Pancreas (tissue), 10 donors: ENCODE measurements around the gene ALDH18A1. TPM values are rescaled to one million over a fixed set of nuclear protein-coding genes. Genes with fewer than 3 reads are reported as not detected.
"Not testable (repeated sequence)": the region's sequence is repeated elsewhere in the genome, so short reads cannot be mapped to it uniquely, and the experiment has no call there.

Experiments
- ATAC-seq, 4 donors: fragments of 200-7000 bp; cut with Tn5 transposase; one replicate each; pipeline versions ENCODE4 v1.8.0 to v1.9.1; 2020; ENCODE audit warnings: mild to moderate bottlenecking in 4 of 4, moderate library complexity in 4 of 4
- DNase-seq, 6 donors: peaks; one replicate each; pipeline ENCODE4 v3.0.0-alpha.2; 2020
- FAIRE-seq: peaks from 2 replicates; lab custom pipeline; 2012; peaks lifted over from hg19 to GRCh38; lab: Jason Lieb, UNC
- H3K27ac ChIP-seq, 4 donors: fragments of 200-600 bp; sonication (generic); 1 replicate in 3 of 4; 2 replicates in 1 of 4; pipeline versions ENCODE4 v1.5.0 to v1.8.0; 2020
- H3K27me3 ChIP-seq, 4 donors: fragments of 200-600 bp; one replicate each; pipeline ENCODE4 v1.8.0; 2021
- H3K36me3 ChIP-seq, 3 donors: fragments of 200-600 bp; sonication (generic) in 1 of 3; one replicate each; pipeline versions ENCODE4 v1.5.0 to v1.8.0; 2020 to 2021
- H3K4me1 ChIP-seq, 3 donors: fragments of 200-600 bp; one replicate each; pipeline ENCODE4 v1.8.0; 2021
- H3K4me3 ChIP-seq, 4 donors: fragments of 200-600 bp; sonication (generic) in 2 of 4; one replicate each; pipeline versions ENCODE4 v1.5.0 to v1.8.0; 2020 to 2021
- H3K9me3 ChIP-seq, 4 donors: fragments of 200-600 bp; one replicate each; pipeline ENCODE4 v1.8.0; 2021
- CTCF ChIP-seq, 4 donors: fragments of 200-600 bp; sonication (generic) in 3 of 4; IDR thresholded peaks; one replicate each; pipeline versions ENCODE4 v1.5.0 to v1.8.0; 2021; ENCODE audit warnings: antibody characterized with exemption in 4 of 4
- WGBS, 2 donors: extraction: QIAGEN DNeasy Blood & Tissue Kit; methylation state at CpG; one replicate each; pipeline ENCODE4 v1.1.7; 2013; 5-methylcytosine and 5-hydroxymethylcytosine counted together
- intact Hi-C, 3 donors: fragments of 100-400 bp; cut with DNase I; formaldehyde crosslinking; loops; one replicate each; pipeline versions ENCODE4 v1.11.1 to v1.14.2; 2022
- polyA plus RNA-seq, 2 donors: library from polyadenylated mRNA; stranded (reverse); fragments of 200-250 nt; gene quantifications; one replicate each; pipeline ENCODE4 v1.2.3, GENCODE V29; 2013
- total RNA-seq, 6 donors: library from RNA; stranded (reverse); fragmentation: NEBNext Ultra II Directional in 4 of 6; extraction: Animal tissue kit (Norgen Biotek cat#: 25700) in 4 of 6; gene quantifications; one replicate each; pipeline versions ENCODE4 v1.2.1 to v1.2.4, GENCODE V29; 2021 to 2023
- donor health status: healthy with polysubstance abuse.
- donor health status: DM: no; HTN: no; CAD: no; lungs with moderate emphysema.
- donor health status: DM: no; HTN: no; CAD: no.
- donor health status: control.
- donor health status: control.
- donor health status: Bipolar disorder and iron deficiency.
- donor health status: DM: yes; HTN: yes; CAD: no.
- donor health status: DM: no; HTN: no; CAD: no.
- donor health status: DM: no; HTN: no; CAD: no.
- donor health status: DM: yes; HTN: yes; CAD: no.

ALDH18A1 gene
- total and polyA plus RNA-seq, 8 donors = 22.0 to 68.4 (median 49.0) TPM

DNA sequence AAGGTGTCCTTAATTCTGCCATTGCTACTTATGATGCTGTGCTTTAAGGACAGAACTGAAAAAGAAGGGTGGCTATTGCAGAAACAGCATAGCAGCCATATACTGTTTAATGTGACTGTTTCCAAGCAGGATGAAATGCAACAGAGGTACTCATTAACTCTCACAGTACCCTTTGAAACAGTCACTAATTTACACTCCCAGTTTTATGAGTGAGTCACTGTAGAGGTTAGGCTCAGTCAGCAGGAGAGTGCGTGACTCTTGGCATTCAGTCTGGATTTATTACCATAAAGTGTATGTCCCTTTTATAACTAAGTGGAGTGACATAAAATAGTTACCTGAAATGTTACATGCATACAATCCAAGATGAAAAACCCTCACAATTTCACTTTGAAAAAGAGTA is 27.7 kb downstream of the ALDH18A1 start:
- DNase-seq (no peak), ATAC-seq (peak; percentile 44 to 69 (median 52)), FAIRE-seq (peak; percentile 56)
- TF ChIP-seq CTCF (IDR thresholded peaks at IDR 0.05) = no peak
- WGBS, 2 donors = 65 to 79% methylated on average over 1 of the region's 1 CpG
- intact Hi-C loops = no loop called here
- H3K27me3 ChIP-seq = no peaks in the 10 kb centered on the region
- no peaks in the 10 kb centered on the region for H3K9me3 ChIP-seq
- H3K4me3 ChIP-seq = no peak overlapping the region
- no peaks in the 10 kb centered on the region for H3K4me1 ChIP-seq
- peaks cover 6 to 69% (median 34%) of the 10 kb centered on the region in 3 donors for H3K36me3 ChIP-seq
- H3K27ac ChIP-seq = no peak overlapping the region

DNA sequence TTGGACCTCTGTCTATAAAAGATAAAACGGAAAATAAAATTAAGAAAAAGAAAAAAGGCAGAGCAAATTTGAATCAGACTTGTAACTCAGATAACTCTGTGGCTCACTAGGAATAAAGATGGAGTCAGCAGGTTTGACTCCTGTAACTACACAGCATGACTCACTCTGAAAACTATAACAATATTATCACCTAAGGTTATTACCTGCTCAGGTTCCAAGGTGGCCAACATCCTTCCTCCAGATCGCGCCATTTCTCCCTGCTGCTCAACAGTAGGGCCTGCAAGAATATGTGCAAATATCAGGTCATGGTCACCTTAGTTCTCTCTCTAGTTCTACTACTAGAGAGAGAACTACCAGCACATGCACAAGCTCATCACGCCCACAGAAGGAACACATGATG is 30.0 kb downstream of the ALDH18A1 start:
- H3K4me3 ChIP-seq = no peak overlapping the region
- no peak overlapping the region for H3K27ac ChIP-seq
- no peak for TF ChIP-seq CTCF (IDR thresholded peaks at IDR 0.05)
- intact Hi-C loops = no loop called here
- H3K4me1 ChIP-seq = no peaks in the 10 kb centered on the region
- peak in 1 of 4 donors; percentile 30 for ATAC-seq
- H3K36me3 ChIP-seq = peaks cover 0 to 58% (median 26%) of the 10 kb centered on the region in 3 donors
- WGBS, 2 donors = 89 to 96% methylated on average over 4 of the region's 4 CpGs
- FAIRE-seq = no peak
- H3K27me3 ChIP-seq = no peaks in the 10 kb centered on the region
- H3K9me3 ChIP-seq = no peaks in the 10 kb centered on the region
- no peak for DNase-seq

GRCh38 chr10:95620415-95620814 is 36.1 kb downstream of the ALDH18A1 start:
- DNase-seq, intact Hi-C loops: not testable (repeated sequence)

DNA sequence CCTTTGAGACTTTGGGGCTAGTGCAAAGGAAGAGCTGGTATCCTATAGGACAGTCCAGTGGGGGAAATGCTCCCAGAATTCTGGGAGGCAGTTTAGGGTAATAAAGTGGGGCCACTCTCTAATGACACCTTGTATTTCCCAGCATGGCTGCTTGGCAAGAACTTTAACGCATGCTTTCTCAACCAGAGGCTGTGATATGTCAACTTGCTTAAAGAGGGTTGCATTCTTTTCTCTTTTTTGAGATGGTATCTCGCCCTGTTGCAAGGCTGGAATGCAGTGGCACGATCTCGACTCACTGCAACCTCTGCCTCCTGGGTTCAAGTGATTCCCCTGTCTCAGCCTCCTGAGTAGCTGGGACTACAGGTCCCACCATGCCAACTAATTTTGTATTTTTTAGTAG is 38.4 kb downstream of the ALDH18A1 start:
- Histone ChIP-seq H3K27me3 (no peaks in the 10 kb centered on the region), H3K36me3 (peaks cover 0 to 71% (median 48%) of the 10 kb centered on the region in 3 donors), H3K27ac (no peak overlapping the region), H3K4me3 (no peak overlapping the region), H3K9me3 (no peaks in the 10 kb centered on the region), H3K4me1 (no peaks in the 10 kb centered on the region)
- DNase-seq (no peak), FAIRE-seq (no peak), ATAC-seq (no peak)
- TF ChIP-seq CTCF (IDR thresholded peaks at IDR 0.05) = no peak
- WGBS, 2 donors = 86 to 89% methylated on average over 4 of the region's 4 CpGs
- intact Hi-C loops = no loop called here

More at GRCh38 chr10:95620415-95620814, 36.1 kb downstream of the ALDH18A1 start:
- H3K27ac ChIP-seq, ATAC-seq, H3K27me3 ChIP-seq, H3K4me3 ChIP-seq, H3K4me1 ChIP-seq, H3K9me3 ChIP-seq, FAIRE-seq: not testable (repeated sequence)
- 85 to 95% methylated on average over 4 to 5 of the region's 5 CpGs for WGBS, 2 donors
- H3K36me3 ChIP-seq = peaks cover 0 to 70% (median 37%) of the 10 kb centered on the region in 3 donors

DNA sequence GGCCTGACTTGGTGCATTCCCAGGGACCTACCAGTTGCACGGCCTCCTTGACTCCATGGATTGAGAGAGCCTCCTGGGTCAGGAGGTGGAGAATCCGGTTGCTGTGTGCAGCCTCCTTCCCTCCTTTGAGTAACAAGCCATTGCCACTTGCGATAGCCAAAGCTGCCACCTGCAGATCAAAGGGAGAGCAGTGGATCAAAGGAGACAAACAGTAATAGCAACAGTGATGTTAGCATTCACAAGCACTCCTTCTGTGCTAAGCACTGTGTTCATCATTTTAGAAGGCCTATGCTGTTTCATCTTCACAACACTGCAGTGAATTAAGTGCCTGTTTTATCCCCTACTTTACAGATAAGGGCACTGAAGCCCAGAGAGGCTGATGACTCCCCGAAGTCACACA is 40.1 kb downstream of the ALDH18A1 start:
- no peak overlapping the region for H3K4me3 ChIP-seq
- intact Hi-C loops = no loop called here
- H3K36me3 ChIP-seq = peaks cover 0 to 83% (median 48%) of the 10 kb centered on the region in 3 donors
- H3K27me3 ChIP-seq = no peaks in the 10 kb centered on the region
- FAIRE-seq (no peak), ATAC-seq (no peak), DNase-seq (no peak)
- H3K9me3 ChIP-seq = no peaks in the 10 kb centered on the region
- H3K4me1 ChIP-seq = no peaks in the 10 kb centered on the region
- WGBS, 2 donors = 85% methylated on average over 4 of the region's 4 CpGs
- TF ChIP-seq CTCF (IDR thresholded peaks at IDR 0.05) = no peak
- H3K27ac ChIP-seq = no peak overlapping the region
